SU-DHL-6 (cell line): ENCODE measurements around the gene ROCK2.

ENCODE experiments used
- CTCF ChIP-seq: fragments of 200-600 bp; sonication (generic); IDR thresholded peaks from one replicate; pipeline ENCODE4 v1.5.1; 2017; ENCODE audit warnings: antibody characterized with exemption, mild to moderate bottlenecking, low read length, moderate library complexity; ENCODE audit not compliant: insufficient read depth, poor library complexity, severe bottlenecking
- EZH2phosphoT487 ChIP-seq: fragments of 200-600 bp; sonication (generic), shearing (Covaris generic); conservative IDR thresholded peaks from 2 replicates; pipeline ENCODE4 v1.6.1; 2018; ENCODE audit warnings: mild to moderate bottlenecking, antibody characterized with exemption, low read length, moderate library complexity, mixed read lengths

GRCh38 chr2:11177871-11178690 is 166.4 kb downstream of the ROCK2 start:
- TF ChIP-seq EZH2phosphoT487: no peak
- TF ChIP-seq CTCF: no peak
